B cell (primary cell): ENCODE measurements around the gene HABP2. TPM values are rescaled to one million over a fixed set of nuclear protein-coding genes. Genes with fewer than 3 reads are reported as not detected.

Experiments used
- ATAC-seq: fragments of 200-7000 bp; cut with Tn5 transposase; one replicate; pipeline ENCODE4 v1.10.0; 2021; ENCODE audit warnings: low read depth, mild to moderate bottlenecking, moderate number of reproducible peaks, moderate library complexity
- CTCF ChIA-PET: fragments of 350-600 bp; sonication (Branson Sonifier 250); formaldehyde crosslinking; loops from one replicate; lab custom pipeline; 2021; ENCODE audit warnings: antibody characterized with exemption, inconsistent platforms; lab: Charles Lee
- POLR2A ChIA-PET: fragments of 350-600 bp; sonication (Branson Sonifier 250); formaldehyde crosslinking; loops from one replicate; lab custom pipeline; 2021; ENCODE audit warnings: antibody characterized with exemption; lab: Charles Lee
- DNase-seq: peaks from one replicate; pipeline ENCODE4 v3.0.0; 2013
- H2AFZ ChIP-seq: 2 replicates; pipeline ENCODE4 v1.6.1; 2012; ENCODE audit warnings: mild to moderate bottlenecking, low read depth, low read length; ENCODE audit not compliant: insufficient read depth, poor library complexity, severe bottlenecking
- H3K27ac ChIP-seq, 2 donors: 1 replicate in 1 of 2; 2 replicates in 1 of 2; pipeline ENCODE4 v1.5.1; 2012 to 2013; ENCODE audit warnings: low read length in 2 of 2, mild to moderate bottlenecking in 2 of 2, moderate library complexity in 1 of 2
- H3K27me3 ChIP-seq, 4 experiments: fragments of 200-600 bp in 1 of 4; sonication (generic) in 1 of 4; replicated peaks in 1 of 4; 1 replicate in 2 of 4; 2 replicates in 2 of 4; pipeline versions ENCODE4 v1.6.1 to v1.7.0; 2013 to 2016; ENCODE audit warnings: low read length in 3 of 4, mild to moderate bottlenecking in 2 of 4, mixed read lengths in 1 of 4, moderate library complexity in 1 of 4; ENCODE audit not compliant: insufficient read depth in 4 of 4, control insufficient read depth in 3 of 4; ENCODE audit errors: control extremely low read depth in 1 of 4
- H3K36me3 ChIP-seq, 2 experiments: replicated peaks in 1 of 2; 1 replicate in 1 of 2; 2 replicates in 1 of 2; pipeline versions ENCODE4 v1.6.1 to v1.7.1; 2013; ENCODE audit warnings: low read length in 1 of 2; ENCODE audit not compliant: insufficient read depth in 2 of 2, control insufficient read depth in 1 of 2; ENCODE audit errors: control extremely low read depth in 1 of 2, extremely low read depth in 1 of 2
- H3K4me1 ChIP-seq, 2 donors: fragments of 200-600 bp in 1 of 2; sonication (generic) in 1 of 2; 1 replicate in 1 of 2; 2 replicates in 1 of 2; pipeline versions ENCODE4 v1.5.1 to v1.6.1; 2013 to 2017; ENCODE audit warnings: low read length in 2 of 2; ENCODE audit not compliant: control insufficient read depth in 2 of 2, insufficient read depth in 2 of 2
- H3K4me2 ChIP-seq: replicated peaks from 2 replicates; pipeline ENCODE3; 2012; ENCODE audit warnings: mild to moderate bottlenecking, low read depth, low read length; ENCODE audit not compliant: poor library complexity, severe bottlenecking
- H3K4me3 ChIP-seq, 5 experiments: fragments of 200-600 bp in 1 of 5; sonication (generic) in 1 of 5; 1 replicate in 3 of 5; 2 replicates in 2 of 5; pipeline versions ENCODE4 v1.5.1 to v1.7.0; 2011 to 2016; ENCODE audit warnings: low read length in 4 of 5, mild to moderate bottlenecking in 4 of 5, low read depth in 2 of 5, control low read depth in 1 of 5, moderate library complexity in 1 of 5; ENCODE audit not compliant: insufficient read depth in 1 of 5; ENCODE audit errors: control extremely low read depth in 1 of 5, extremely low read depth in 1 of 5
- H3K79me2 ChIP-seq: fragments of 200-600 bp; sonication (generic); one replicate; pipeline ENCODE4 v1.6.0; 2016; ENCODE audit warnings: low read length; ENCODE audit not compliant: control insufficient read depth, insufficient read depth
- H3K9ac ChIP-seq: fragments of 200-600 bp; sonication (generic); 2 replicates; pipeline ENCODE4 v1.6.1; 2017; ENCODE audit warnings: mild to moderate bottlenecking, low read length, moderate library complexity
- H3K9me3 ChIP-seq, 3 donors: one replicate each; pipeline versions ENCODE4 v1.6.1 to v1.7.1; 2013; ENCODE audit warnings: low read length in 2 of 3; ENCODE audit not compliant: control insufficient read depth in 2 of 3, insufficient read depth in 1 of 3; ENCODE audit errors: control extremely low read depth in 1 of 3
- H4K20me1 ChIP-seq: 2 replicates; pipeline ENCODE4 v1.6.0; 2012; ENCODE audit warnings: mild to moderate bottlenecking, low read length; ENCODE audit not compliant: insufficient read depth, control insufficient read depth, poor library complexity, severe bottlenecking
- H3K27ac Mint-ChIP-seq: one replicate; pipeline ENCODE4 v1.8.0; 2021; ENCODE audit warnings: mixed read lengths
- H3K27me3 Mint-ChIP-seq: one replicate; pipeline ENCODE4 v1.8.0; 2021; ENCODE audit warnings: mixed read lengths
- H3K4me1 Mint-ChIP-seq: one replicate; pipeline ENCODE4 v1.8.0; 2021; ENCODE audit warnings: mixed read lengths
- H3K4me3 Mint-ChIP-seq: one replicate; pipeline ENCODE4 v1.8.0; 2021; ENCODE audit warnings: mixed read lengths
- H3K9me3 Mint-ChIP-seq: one replicate; pipeline ENCODE4 v1.8.0; 2022; ENCODE audit warnings: mixed read lengths; ENCODE audit not compliant: insufficient read depth
- EZH2 ChIP-seq: IDR thresholded peaks from 2 replicates; pipeline ENCODE4 v1.6.1; 2012; ENCODE audit warnings: borderline replicate concordance, low read depth, mild to moderate bottlenecking, moderate library complexity, low read length; ENCODE audit not compliant: insufficient read depth, poor library complexity, severe bottlenecking
- WGBS: methylation state at CpG from one replicate; pipeline ENCODE4 v1.1.5; 2013; ENCODE audit warnings: missing lambda C conversion rate; ENCODE audit not compliant: insufficient coverage; 5-methylcytosine and 5-hydroxymethylcytosine counted together
- intact Hi-C: fragments of 100-400 bp; cut with micrococcal nuclease; formaldehyde crosslinking; loops from one replicate; pipeline ENCODE4 v1.10.0; 2022
- polyA plus RNA-seq: library from polyadenylated mRNA; depleted of rRNA; stranded (reverse); fragments of >200 nt; gene quantifications from 2 replicates; pipeline ENCODE4 v1.2.3, GENCODE V29; 2012
- total RNA-seq, 2 donors: library from RNA; stranded (reverse); fragments of 120-200 nt in 1 of 2; gene quantifications; 1 replicate in 1 of 2; 2 replicates in 1 of 2; pipeline versions ENCODE4 v1.2.3 to v1.2.4, GENCODE V29; 2013 to 2022
- TF ChIP-seq, protein P1 (sequence below): fragments of 200-600 bp; IDR thresholded peaks from one replicate; pipeline ENCODE4 v1.8.0; 2022; ENCODE audit warnings: antibody characterized with exemption, mild to moderate bottlenecking

HABP2 gene
- total and polyA plus RNA-seq, 2 donors (not counting 1 experiment from before 2014, with no cell fraction given) = not detected

DNA sequence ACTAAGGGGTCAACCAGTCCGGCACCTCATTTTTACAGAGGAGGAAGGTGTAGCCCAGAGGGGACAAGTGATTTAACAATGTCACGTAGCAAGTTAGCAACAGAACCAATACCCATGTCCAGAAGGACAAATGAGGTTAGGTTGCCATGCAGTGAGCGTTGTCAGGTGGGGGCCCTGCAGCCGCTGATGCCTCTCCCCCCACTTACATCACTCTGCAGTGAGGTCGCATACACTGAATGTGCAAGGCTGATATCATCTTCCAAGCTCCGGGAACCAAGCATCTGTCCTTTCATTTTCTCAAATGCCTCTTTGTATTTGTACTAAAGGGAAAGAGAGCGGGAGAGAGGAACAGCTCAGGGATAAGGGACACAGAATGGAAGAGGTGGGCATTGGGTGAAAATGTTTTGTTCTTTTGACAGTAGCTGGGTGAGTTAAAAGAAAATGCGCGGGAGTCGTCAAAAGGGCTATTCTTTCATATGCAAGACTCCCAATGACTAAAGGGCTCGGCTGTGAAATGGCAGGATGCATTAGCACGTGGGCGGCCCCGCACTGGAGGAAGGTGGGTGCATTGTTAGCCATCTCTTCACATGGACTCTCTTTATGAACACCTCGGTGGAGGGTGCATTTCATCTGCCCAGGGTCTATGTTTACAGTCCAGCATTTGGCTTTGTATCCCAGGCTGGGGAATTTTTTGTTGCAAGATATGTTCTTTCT lies 61.3 kb downstream of the HABP2 start:
- DNase-seq = no peak
- TF ChIP-seq, protein P1, sequence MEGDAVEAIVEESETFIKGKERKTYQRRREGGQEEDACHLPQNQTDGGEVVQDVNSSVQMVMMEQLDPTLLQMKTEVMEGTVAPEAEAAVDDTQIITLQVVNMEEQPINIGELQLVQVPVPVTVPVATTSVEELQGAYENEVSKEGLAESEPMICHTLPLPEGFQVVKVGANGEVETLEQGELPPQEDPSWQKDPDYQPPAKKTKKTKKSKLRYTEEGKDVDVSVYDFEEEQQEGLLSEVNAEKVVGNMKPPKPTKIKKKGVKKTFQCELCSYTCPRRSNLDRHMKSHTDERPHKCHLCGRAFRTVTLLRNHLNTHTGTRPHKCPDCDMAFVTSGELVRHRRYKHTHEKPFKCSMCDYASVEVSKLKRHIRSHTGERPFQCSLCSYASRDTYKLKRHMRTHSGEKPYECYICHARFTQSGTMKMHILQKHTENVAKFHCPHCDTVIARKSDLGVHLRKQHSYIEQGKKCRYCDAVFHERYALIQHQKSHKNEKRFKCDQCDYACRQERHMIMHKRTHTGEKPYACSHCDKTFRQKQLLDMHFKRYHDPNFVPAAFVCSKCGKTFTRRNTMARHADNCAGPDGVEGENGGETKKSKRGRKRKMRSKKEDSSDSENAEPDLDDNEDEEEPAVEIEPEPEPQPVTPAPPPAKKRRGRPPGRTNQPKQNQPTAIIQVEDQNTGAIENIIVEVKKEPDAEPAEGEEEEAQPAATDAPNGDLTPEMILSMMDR = no peak
- TF ChIP-seq EZH2 = no peak
- Histone ChIP-seq H4K20me1 (no peaks in the 10 kb centered on the region), H3K9me3 (no peaks in the 10 kb centered on the region), H3K4me3 (no peak overlapping the region), H3K4me2 (no peak overlapping the region), H3K27ac (no peak overlapping the region), H2AFZ (no peak overlapping the region), H3K79me2 (no peaks in the 10 kb centered on the region), H3K27me3 (peaks cover 0 to 12% (median 5%) of the 10 kb centered on the region in 4 experiments), H3K9ac (no peak overlapping the region), H3K4me1 (no peaks in the 10 kb centered on the region), H3K36me3 (no peaks in the 10 kb centered on the region)
- ATAC-seq = no peak
- CTCF ChIA-PET = no interaction called here
- Mint-ChIP-seq H3K27ac (no peak overlapping the region), H3K4me1 (no peaks in the 10 kb centered on the region), H3K27me3 (peaks cover 38% of the 10 kb centered on the region), H3K4me3 (no peak overlapping the region), H3K9me3 (no peaks in the 10 kb centered on the region)
- POLR2A ChIA-PET = no interaction called here
- 73% methylated on average over 7 of the region's 15 CpGs for WGBS
- intact Hi-C loops = no loop called here

DNA sequence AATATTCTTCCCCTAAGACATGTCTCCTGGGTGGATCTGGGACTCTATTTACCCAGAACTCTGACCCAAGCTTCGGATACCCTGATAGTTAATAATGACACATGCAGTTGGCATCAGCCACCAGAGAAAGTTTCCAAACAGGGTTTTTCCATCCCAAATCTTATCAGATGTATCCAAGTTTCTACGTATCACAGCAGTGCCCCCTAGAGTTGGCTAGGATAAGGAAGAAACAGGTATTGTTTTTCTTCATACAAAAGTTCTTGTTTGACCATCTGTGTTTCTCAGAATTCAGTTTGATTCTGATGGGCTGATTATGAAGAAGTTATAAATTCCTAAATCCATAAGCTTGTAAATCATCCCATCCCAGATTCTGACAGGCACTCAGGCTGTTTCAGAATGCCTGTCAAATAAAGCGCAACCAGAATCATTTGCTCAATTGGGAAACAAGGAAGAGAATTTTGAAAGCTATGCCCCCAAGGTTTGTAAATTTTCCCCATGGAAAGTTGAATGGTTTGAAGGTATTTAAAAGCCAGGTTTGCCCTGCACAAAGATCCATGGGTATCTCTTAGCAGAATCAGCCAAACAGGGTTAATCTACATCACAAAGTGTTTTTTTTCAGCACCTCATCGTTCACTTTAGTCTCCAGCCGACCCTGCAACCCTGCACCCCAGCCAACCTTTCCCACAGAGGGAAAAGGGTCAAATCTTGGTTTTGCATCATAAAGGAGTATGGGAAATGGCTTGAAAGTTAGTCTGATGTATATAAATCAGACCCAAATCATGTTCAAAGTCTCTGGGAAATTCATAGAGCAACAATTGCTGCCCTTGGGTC lies 63.6 kb downstream of the HABP2 start:
- no peaks in the 10 kb centered on the region for H3K79me2 ChIP-seq
- no peak overlapping the region for H3K27ac Mint-ChIP-seq
- CTCF ChIA-PET = interaction anchor here (0.5 kb wide), 1 partner anchor 83 kb away, joined by 3 read pairs; no protein-coding TSS in a partner anchor
- no peaks in the 10 kb centered on the region for H3K4me1 ChIP-seq
- no peaks in the 10 kb centered on the region for H3K36me3 ChIP-seq
- intact Hi-C loops = no loop called here
- H3K27me3 ChIP-seq = peaks cover 0 to 12% (median 5%) of the 10 kb centered on the region in 4 experiments
- H3K27ac ChIP-seq = no peak overlapping the region
- H3K4me2 ChIP-seq = no peak overlapping the region
- no peak overlapping the region for H3K4me3 Mint-ChIP-seq
- no peaks in the 10 kb centered on the region for H3K9me3 Mint-ChIP-seq
- POLR2A ChIA-PET = no interaction called here
- no peaks in the 10 kb centered on the region for H3K9me3 ChIP-seq
- no peak overlapping the region for H3K9ac ChIP-seq
- TF ChIP-seq, protein P1 = no peak
- no peak for TF ChIP-seq EZH2
- no peak overlapping the region for H2AFZ ChIP-seq
- H4K20me1 ChIP-seq = no peaks in the 10 kb centered on the region
- no peak overlapping the region for H3K4me3 ChIP-seq
- H3K4me1 Mint-ChIP-seq = no peaks in the 10 kb centered on the region
- 50% methylated on average over 1 of the region's 5 CpGs for WGBS
- no peak for ATAC-seq
- peaks cover 33% of the 10 kb centered on the region for H3K27me3 Mint-ChIP-seq
- no peak for DNase-seq
